GM12878 (cell line): ENCODE results near the gene TLR1. TPM values are rescaled to one million over a fixed set of nuclear protein-coding genes. Genes with fewer than 3 reads are reported as not detected.

Experiments
- ATAC-seq: fragments of 200-7000 bp; cut with Tn5 transposase; 3 replicates; pipeline ENCODE4 v1.9.1; 2020; ENCODE audit warnings: mild to moderate bottlenecking, moderate library complexity
- BruUV-seq: library from RNA; stranded (reverse); fragments of 400-500 nt; replicated peaks from 2 replicates; lab custom pipeline; 2021; lab: Mats Ljungman, UMichigan
- CTCF ChIA-PET: fragments of 300-600 bp; sonication (Branson Sonifier 250); formaldehyde crosslinking; extraction: SDS; loops from one replicate; lab custom pipeline; 2021; ENCODE audit warnings: inconsistent platforms; lab: Yijun Ruan, JAX
- POLR2A ChIA-PET: fragments of 350-600 bp; formaldehyde crosslinking; extraction: SDS; loops from one replicate; lab custom pipeline; 2021; ENCODE audit warnings: inconsistent platforms; lab: Charles Lee
- RAD21 ChIA-PET: fragments of 300-600 bp; sonication (Branson Sonifier 250); formaldehyde crosslinking; loops from one replicate; lab custom pipeline; 2023; ENCODE audit warnings: antibody characterized with exemption; ENCODE audit not compliant: unreplicated experiment; lab: Charles Lee
- SMC1A ChIA-PET: fragments of 300-600 bp; sonication (Branson Sonifier 250); formaldehyde crosslinking; loops from one replicate; lab custom pipeline; 2023; ENCODE audit not compliant: unreplicated experiment, uncharacterized antibody; lab: Charles Lee
- DNase-seq: peaks from one replicate; pipeline ENCODE4 v3.0.0-alpha.2; 2011; ENCODE audit warnings: low read depth, low spot score
- FAIRE-seq: peaks from 3 replicates; lab custom pipeline; 2011; peaks lifted over from hg19 to GRCh38; lab: Jason Lieb, UNC
- H2AFZ ChIP-seq: 2 replicates; pipeline ENCODE4 v1.6.0; 2011; ENCODE audit warnings: low read depth, low read length, control low read depth; ENCODE audit not compliant: control insufficient read depth
- H3K27ac ChIP-seq: 2 replicates; pipeline ENCODE4 v1.5.1; 2011; ENCODE audit warnings: control low read depth; ENCODE audit not compliant: control insufficient read depth, insufficient read depth
- H3K27me3 ChIP-seq, 2 experiments: replicated peaks in 1 of 2; 2 replicates each; pipeline versions ENCODE4 v1.6.0 to v1.6.1; 2011; ENCODE audit warnings: low read length in 1 of 2; ENCODE audit not compliant: control insufficient read depth in 2 of 2, insufficient read depth in 2 of 2
- H3K36me3 ChIP-seq, 2 experiments: 2 replicates each; pipeline ENCODE4 v1.5.1; 2011; ENCODE audit warnings: low read length in 1 of 2; ENCODE audit not compliant: control insufficient read depth in 2 of 2, insufficient read depth in 2 of 2
- H3K4me1 ChIP-seq: 2 replicates; pipeline ENCODE4 v1.6.1; 2011; ENCODE audit warnings: mild to moderate bottlenecking, low read length, moderate library complexity, mixed read lengths; ENCODE audit not compliant: control insufficient read depth, insufficient read depth
- H3K4me2 ChIP-seq: 2 replicates; pipeline ENCODE4 v1.6.0; 2011; ENCODE audit warnings: control low read depth; ENCODE audit not compliant: control insufficient read depth, insufficient read depth
- H3K4me3 ChIP-seq: fragments of 200-600 bp; sonication (generic); 2 replicates; pipeline ENCODE4 v1.5.1; 2016
- H3K79me2 ChIP-seq: 2 replicates; pipeline ENCODE4 v1.6.0; 2011; ENCODE audit warnings: low read length; ENCODE audit not compliant: control insufficient read depth, insufficient read depth
- H3K9ac ChIP-seq: 2 replicates; pipeline ENCODE4 v1.8.0; 2011; ENCODE audit warnings: low read length, control low read depth, mixed read lengths; ENCODE audit not compliant: control insufficient read depth, insufficient read depth
- H3K9me3 ChIP-seq: replicated peaks from 3 replicates; pipeline ENCODE4 v1.5.1; 2011; ENCODE audit warnings: mild to moderate bottlenecking, low read length; ENCODE audit not compliant: control insufficient read depth, insufficient read depth
- H4K20me1 ChIP-seq: 2 replicates; pipeline ENCODE4 v1.6.0; 2011; ENCODE audit not compliant: control insufficient read depth, insufficient read depth
- BACH1 ChIP-seq: fragments of 450-650 bp; IDR thresholded peaks from 2 replicates; pipeline ENCODE4 v1.6.1; 2017; ENCODE audit warnings: mild to moderate bottlenecking, borderline replicate concordance
- CBX5 ChIP-seq: sonication (generic); IDR thresholded peaks from 2 replicates; pipeline ENCODE4 v1.6.1; 2016; ENCODE audit warnings: low read depth, moderate library complexity, mild to moderate bottlenecking, inconsistent platforms
- CHD1 ChIP-seq: IDR thresholded peaks from 2 replicates; pipeline ENCODE4 v1.6.1; 2012; ENCODE audit warnings: low read depth, low read length, improper control_type of control experiment
- ELK1 ChIP-seq: IDR thresholded peaks from 2 replicates; pipeline ENCODE4 v1.6.1; 2012; ENCODE audit warnings: low read depth, low read length, improper control_type of control experiment
- ESRRA ChIP-seq: IDR thresholded peaks from 2 replicates; pipeline ENCODE4 v1.6.1; 2012; ENCODE audit warnings: mild to moderate bottlenecking, low read length, improper control_type of control experiment
- EZH2 ChIP-seq: IDR thresholded peaks from 2 replicates; pipeline ENCODE4 v1.6.1; 2012; ENCODE audit warnings: low read depth, mild to moderate bottlenecking, control low read depth, inconsistent platforms, low read length, borderline replicate concordance; ENCODE audit not compliant: control insufficient read depth
- IKZF2 ChIP-seq, 2 experiments: fragments of 450-650 bp; IDR thresholded peaks; 2 replicates each; pipeline ENCODE4 v1.6.1; 2017; ENCODE audit warnings: mild to moderate bottlenecking in 2 of 2, moderate library complexity in 2 of 2
- IRF4 ChIP-seq: IDR thresholded peaks from 2 replicates; pipeline ENCODE4 v1.6.1; 2011; ENCODE audit warnings: low read depth, low read length
- MAX ChIP-seq: IDR thresholded peaks from 2 replicates; pipeline ENCODE4 v1.6.1; 2012; ENCODE audit warnings: low read depth, low read length, improper control_type of control experiment
- MEF2B ChIP-seq: fragments of 450-650 bp; IDR thresholded peaks from 2 replicates; pipeline ENCODE4 v1.6.1; 2018; ENCODE audit warnings: mild to moderate bottlenecking, moderate library complexity; ENCODE audit not compliant: partially characterized antibody, poor library complexity, severe bottlenecking
- MLLT1 ChIP-seq: fragments of 450-650 bp; IDR thresholded peaks from 2 replicates; pipeline ENCODE4 v1.6.1; 2016; ENCODE audit warnings: mild to moderate bottlenecking
- MTA2 ChIP-seq: fragments of 450-650 bp; IDR thresholded peaks from 2 replicates; pipeline ENCODE4 v1.6.1; 2016; ENCODE audit warnings: low read depth, mild to moderate bottlenecking, moderate library complexity
- POLR2AphosphoS2 ChIP-seq: IDR thresholded peaks from 2 replicates; pipeline ENCODE4 v1.6.1; 2011; ENCODE audit warnings: low read depth, mild to moderate bottlenecking, low read length, improper control_type of control experiment, moderate library complexity
- RAD21 ChIP-seq: IDR thresholded peaks from 2 replicates; pipeline ENCODE4 v1.6.1; 2011; ENCODE audit warnings: mild to moderate bottlenecking, low read depth, low read length, moderate library complexity; ENCODE audit not compliant: insufficient read depth
- SREBF2 ChIP-seq: IDR thresholded peaks from 2 replicates; pipeline ENCODE4 v1.6.1; 2012; ENCODE audit warnings: mild to moderate bottlenecking, low read length
- SUZ12 ChIP-seq: fragments of 200-600 bp; sonication (generic); IDR thresholded peaks from one replicate; pipeline ENCODE4 v1.6.1; 2018; ENCODE audit warnings: antibody characterized with exemption, mild to moderate bottlenecking; ENCODE audit not compliant: unreplicated experiment
- USF1 ChIP-seq: IDR thresholded peaks from 2 replicates; pipeline ENCODE4 v1.6.1; 2011; ENCODE audit warnings: borderline replicate concordance, low read depth, mild to moderate bottlenecking, moderate library complexity, mixed read lengths, low read length; ENCODE audit not compliant: insufficient read depth; ENCODE audit errors: extremely low read length
- WRNIP1 ChIP-seq: IDR thresholded peaks from 2 replicates; pipeline ENCODE4 v1.6.1; 2011; ENCODE audit warnings: low read depth, low read length, improper control_type of control experiment, borderline replicate concordance
- ZNF384 ChIP-seq: IDR thresholded peaks from 2 replicates; pipeline ENCODE4 v1.6.1; 2012; ENCODE audit warnings: low read depth, mild to moderate bottlenecking, low read length, improper control_type of control experiment, borderline replicate concordance
- WGBS: methylation state at CpG from one replicate; pipeline ENCODE4 v1.1.6; 2016; ENCODE audit warnings: low lambda C conversion rate; ENCODE audit not compliant: insufficient replicate concordance, insufficient coverage; ENCODE audit errors: missing lambda C conversion rate; 5-methylcytosine and 5-hydroxymethylcytosine counted together
- in situ Hi-C: fragments of 300-500 bp; cut with MboI; formaldehyde crosslinking; loops from 9 replicates; pipeline ENCODE4 v1.14.3; 2018; ENCODE audit warnings: mixed read lengths
- intact Hi-C: fragments of 100-400 bp; cut with micrococcal nuclease; formaldehyde crosslinking; loops from one replicate; pipeline ENCODE4 v1.14.2; 2022; ENCODE audit not compliant: unreplicated experiment
- polyA plus RNA-seq, 11 experiments: library from polyadenylated mRNA; depleted of rRNA in 4 of 11; unstranded in 6 of 11; stranded (reverse) in 5 of 11; fragments of >200 nt; fragmentation: Nextera tagmentation in 4 of 11; fragmentation: Illumina TruSeq in 1 of 11; extraction: Ambion mirVana in 4 of 11; extraction: Trizol in 1 of 11; gene quantifications; 1 replicate in 1 of 11; 2 replicates in 10 of 11; pipeline versions ENCODE4 v1.2.1 to v1.2.3, GENCODE V29; 2011 to 2016; ENCODE audit warnings: inconsistent platforms in 2 of 11, missing spikeins in 2 of 11, low read depth in 1 of 11
- total RNA-seq, 4 experiments: library from RNA; depleted of rRNA in 3 of 4; stranded (reverse); fragments of >200 nt in 3 of 4; fragmentation: Illumina TruSeq in 1 of 4; extraction: Trizol in 1 of 4; gene quantifications; 2 replicates each; pipeline versions ENCODE4 v1.2.1 to v1.2.3, GENCODE V29; 2013 to 2021

TLR1 gene
- total and polyA plus RNA-seq, 10 of the 15 experiments (the other 5 are each of a cell fraction or from before 2014, with no cell fraction given), result 9.3 to 57.1 (median 20.4) TPM

- Histone ChIP-seq H2AFZ (peak overlapping the region; percentile 33; the same call in 1 of the 2 replicates), H3K27ac (peak overlapping the region; percentile 96), H3K27me3 (no peaks in the 10 kb centered on the region), H3K9me3 (peaks cover 21% of the 10 kb centered on the region; the same call in 2 of the 3 replicates), H3K9ac (peak overlapping the region; percentile 72), H3K4me3 (peak overlapping the region; percentile 42), H3K79me2 (peaks cover 5% of the 10 kb centered on the region), H3K4me2 (peak overlapping the region; percentile 74), H3K4me1 (peaks cover 38% of the 10 kb centered on the region), H4K20me1 (no peaks in the 10 kb centered on the region), H3K36me3 (peaks cover 2% of the 10 kb centered on the region in 2 experiments; a peak in 2 of 4 replicates)
- BruUV-seq, result no TSS peak
- POLR2A ChIA-PET, result interaction anchor here (0.9 to 10.2 kb wide), 7 partner anchors 10 to 59 kb away, joined by 3 to 110 read pairs (median 7); partner anchors contain the start of genes TLR1 and TLR10
- WGBS, result 14% methylated on average over 4 of the region's 4 CpGs
- SMC1A ChIA-PET, result interaction anchor here (0.6 to 13.0 kb wide), 10 partner anchors 8 to 77 kb away, joined by 3 to 178 read pairs (median 22); partner anchors contain the start of genes TLR1, TLR10 and TLR6
- RAD21 ChIA-PET, result interaction anchor here (1.4 to 8.9 kb wide), 6 partner anchors 16 to 642 kb away, joined by 3 to 171 read pairs (median 46); partner anchors contain the start of genes TLR1, TLR10 and TLR6
- in situ Hi-C loops (loop anchor here (25.0 kb wide), 1 partner anchor 1367 kb away; the partner anchor contains the start of gene RHOH), intact Hi-C loops (loop anchor here (1.0 kb wide), 2 partner anchors 36 to 59 kb away; partner anchors contain the start of gene TLR6)
- no peak for FAIRE-seq
- peak; percentile 69 for DNase-seq
- CTCF ChIA-PET, result interaction anchor here (0.8 to 7.7 kb wide), 7 partner anchors 10 to 74 kb away, joined by 3 to 49 read pairs (median 23); partner anchors contain the start of genes TLR1, TLR10 and TLR6
- ATAC-seq, result peak; percentile 70
- TF ChIP-seq EZH2, result no peak
- peak; percentile 74; the same call in 1 of the 2 replicates for TF ChIP-seq BACH1
- TF ChIP-seq POLR2AphosphoS2, result no peak
- TF ChIP-seq IKZF2 (IDR thresholded peaks at IDR 0.05), result peak; percentile 90 to 94
- no peak for TF ChIP-seq MAX
- TF ChIP-seq CBX5, result no peak
- peak; percentile 83 for TF ChIP-seq MTA2
- TF ChIP-seq ESRRA, result no peak
- no peak for TF ChIP-seq ELK1
- TF ChIP-seq ZNF384, result 0 out of 2 replicates have a peak, but pooled peaks have one; percentile 20
- 0 out of 2 replicates have a peak, but pooled peaks have one; percentile 26 for TF ChIP-seq IRF4
- peak; percentile 50 for TF ChIP-seq MEF2B
- no peak for TF ChIP-seq USF1
- no peak for TF ChIP-seq CHD1
- no peak for TF ChIP-seq WRNIP1
- TF ChIP-seq RAD21, result peak; percentile 17; the same call in 1 of the 2 replicates
- no peak for TF ChIP-seq SUZ12
- TF ChIP-seq SREBF2, result no peak
- TF ChIP-seq MLLT1, result peak; percentile 80
Observed at GRCh38 chr4:38820329-38821061, 15.9 kb upstream of the TLR1 start.
